Pulmonary artery endothelial cell (primary cell): ENCODE data around the gene MNX1. TPM values are rescaled to one million over a fixed set of nuclear protein-coding genes. Genes with fewer than 3 reads are reported as not detected.

Experiments
- DNase-seq: peaks from one replicate; pipeline ENCODE4 v3.0.0-alpha.2; 2011; ENCODE audit warnings: low read depth, low spot score
- total RNA-seq: library from RNA; depleted of rRNA; stranded (reverse); fragments of >200 nt; gene quantifications from 2 replicates; pipeline ENCODE4 v1.2.3, GENCODE V29; 2014

MNX1 gene
- total RNA-seq, 1 donor from 2014 or later = not detected

DNA sequence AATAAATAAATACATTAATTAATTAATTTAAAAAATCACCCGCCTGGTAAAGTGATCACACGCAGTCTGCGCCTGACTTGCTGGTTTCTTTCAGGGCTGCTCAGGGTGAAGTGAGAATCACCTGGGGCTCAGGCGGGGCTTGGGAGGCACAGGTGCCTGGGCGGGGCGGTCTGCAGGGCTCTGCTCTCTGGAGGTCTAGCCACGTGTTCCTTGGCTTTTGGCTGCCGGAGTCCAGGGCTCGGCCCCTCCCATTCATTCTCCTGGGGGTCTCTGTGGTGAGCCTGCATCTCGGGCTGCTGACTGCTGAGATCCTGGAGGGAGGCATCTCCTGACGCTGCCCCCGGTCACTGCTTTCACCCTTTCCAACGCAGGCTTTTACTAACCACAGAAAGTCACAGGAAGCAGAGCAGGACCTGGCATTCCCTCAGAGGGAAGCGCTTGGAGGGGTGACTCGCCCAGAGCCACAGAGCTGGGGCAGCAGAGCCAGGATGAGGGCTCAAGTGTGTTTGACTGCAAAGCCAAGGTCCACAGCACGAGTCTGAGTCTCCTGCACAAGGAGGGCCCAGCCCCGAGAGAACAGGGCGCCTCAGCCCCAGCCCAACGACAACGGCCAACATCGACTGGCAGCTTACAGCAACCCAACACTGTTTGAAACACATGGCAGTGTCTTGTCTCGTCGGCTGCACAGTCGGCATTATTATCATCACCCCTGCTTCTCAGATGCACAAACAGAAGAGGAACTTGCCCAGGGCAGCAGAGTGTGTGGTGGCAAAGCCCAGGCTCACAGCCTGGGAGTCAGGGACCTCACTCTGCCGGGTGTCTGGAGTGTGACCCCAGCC lies 22.4 kb upstream of the MNX1 start:
- DNase-seq = no peak

DNA sequence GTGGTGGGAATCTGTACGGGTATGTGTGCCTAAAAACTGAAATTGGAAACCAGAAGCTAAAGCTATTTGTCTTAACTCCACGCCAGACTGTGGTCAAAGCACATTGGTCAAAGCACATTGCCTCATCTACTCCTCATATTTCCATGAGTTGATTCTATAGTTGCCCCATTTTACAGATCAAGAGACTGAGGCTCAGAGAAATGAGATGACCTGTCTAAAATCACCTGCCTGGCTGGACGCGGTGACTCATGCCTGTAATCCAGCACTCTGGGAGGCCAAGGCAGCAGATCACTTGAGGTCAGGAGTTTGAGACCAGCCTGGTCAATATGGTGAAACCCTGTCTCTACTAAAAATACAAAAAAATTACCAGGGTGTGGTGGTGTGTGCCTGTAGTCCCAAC lies 21.7 kb upstream of the MNX1 start:
- no peak for DNase-seq

DNA sequence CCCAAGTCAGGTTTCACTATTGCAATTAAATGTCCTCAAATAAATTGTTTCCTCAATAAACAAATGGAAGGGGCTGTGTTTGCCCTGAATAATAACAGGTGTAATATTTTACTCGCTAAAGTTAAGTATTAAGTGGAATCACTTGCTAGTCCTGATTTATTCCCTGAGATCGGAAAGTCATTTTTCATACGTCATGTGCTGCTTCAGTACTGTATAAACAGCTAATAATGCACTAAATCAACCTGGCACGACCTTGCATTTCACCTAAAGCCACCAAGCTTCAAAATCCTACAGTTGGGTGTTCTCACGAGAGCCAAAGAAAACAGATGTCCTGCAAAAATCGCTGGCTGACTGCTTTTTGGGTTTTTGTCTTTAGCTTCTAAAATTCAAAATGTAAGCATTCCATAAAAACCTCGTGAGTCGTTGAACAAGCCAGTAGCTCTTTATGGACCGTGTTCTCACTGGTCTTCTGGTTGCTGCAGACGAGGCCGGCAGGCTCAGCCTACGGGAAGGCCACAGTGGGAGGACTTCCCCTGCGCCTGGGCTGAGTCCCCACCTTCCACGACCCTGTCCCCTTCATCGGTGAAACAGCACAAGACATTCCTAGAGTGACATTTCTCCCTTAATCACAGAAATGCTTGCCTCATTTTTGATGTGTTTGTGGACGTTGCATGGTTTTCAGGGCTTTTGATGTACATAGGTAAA lies 17.9 kb upstream of the MNX1 start:
- DNase-seq = no peak

DNA sequence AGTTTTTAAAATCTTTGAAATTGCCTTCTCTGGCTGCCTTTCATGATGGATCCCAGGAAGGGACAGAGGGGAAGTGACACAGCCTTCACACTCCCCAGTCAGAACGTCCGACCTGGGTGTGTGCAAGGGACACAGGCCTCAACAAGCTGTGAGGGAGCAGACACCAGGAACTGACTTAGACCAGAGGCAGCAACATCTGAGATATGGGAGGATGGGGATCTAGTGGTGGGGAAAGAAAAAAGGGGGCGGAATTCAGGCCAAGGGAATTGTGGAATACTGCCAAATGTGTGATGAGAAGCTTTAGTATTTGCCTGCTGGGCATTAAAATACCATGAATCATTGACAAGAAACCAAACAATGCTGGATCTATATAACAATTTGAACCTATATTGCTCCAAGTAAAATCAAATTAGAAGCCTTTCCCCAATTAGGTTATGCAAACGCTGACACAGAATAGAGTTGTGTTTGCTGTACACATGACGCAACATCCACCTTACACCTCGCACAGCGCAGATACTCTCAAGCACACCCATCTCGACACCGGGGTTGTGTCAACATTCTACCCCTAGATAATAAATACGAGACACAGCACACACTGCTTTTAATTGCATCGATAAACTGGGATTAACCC lies 17.2 kb upstream of the MNX1 start:
- no peak for DNase-seq

DNA sequence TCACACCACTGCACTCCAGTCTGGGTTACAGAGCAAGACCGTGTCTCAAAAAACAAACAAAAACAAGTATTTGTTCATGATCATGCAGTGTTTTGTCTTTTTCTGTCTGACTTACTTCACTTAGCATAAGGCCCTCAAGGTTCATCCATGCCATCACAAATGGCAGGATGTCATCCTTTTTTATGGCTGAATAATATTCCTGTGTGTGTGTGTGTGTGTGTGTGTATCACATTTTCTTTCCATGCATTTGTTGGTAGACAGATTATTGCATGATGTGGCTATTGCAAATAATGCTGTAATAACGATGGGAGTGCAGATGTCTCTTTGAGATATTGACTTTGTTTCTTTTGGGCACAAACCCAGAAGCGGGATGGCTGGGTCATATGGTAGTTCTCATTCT lies 14.3 kb upstream of the MNX1 start:
- DNase-seq = no peak

DNA sequence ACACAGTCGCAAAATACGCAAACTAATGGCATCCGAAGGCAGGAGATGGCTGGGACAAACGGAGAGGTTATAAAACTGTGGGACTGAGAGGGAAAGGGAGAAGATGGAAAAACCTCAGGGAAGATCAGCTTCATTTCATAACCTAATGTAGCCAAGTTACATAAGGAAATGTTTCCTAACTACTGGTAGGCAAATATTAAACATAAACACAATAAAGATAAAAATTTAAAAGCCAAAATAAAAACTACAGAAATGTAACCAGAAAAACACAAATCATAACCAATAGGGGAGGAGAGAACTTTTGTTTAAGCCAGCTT lies 13.1 kb upstream of the MNX1 start:
- no peak for DNase-seq

DNA sequence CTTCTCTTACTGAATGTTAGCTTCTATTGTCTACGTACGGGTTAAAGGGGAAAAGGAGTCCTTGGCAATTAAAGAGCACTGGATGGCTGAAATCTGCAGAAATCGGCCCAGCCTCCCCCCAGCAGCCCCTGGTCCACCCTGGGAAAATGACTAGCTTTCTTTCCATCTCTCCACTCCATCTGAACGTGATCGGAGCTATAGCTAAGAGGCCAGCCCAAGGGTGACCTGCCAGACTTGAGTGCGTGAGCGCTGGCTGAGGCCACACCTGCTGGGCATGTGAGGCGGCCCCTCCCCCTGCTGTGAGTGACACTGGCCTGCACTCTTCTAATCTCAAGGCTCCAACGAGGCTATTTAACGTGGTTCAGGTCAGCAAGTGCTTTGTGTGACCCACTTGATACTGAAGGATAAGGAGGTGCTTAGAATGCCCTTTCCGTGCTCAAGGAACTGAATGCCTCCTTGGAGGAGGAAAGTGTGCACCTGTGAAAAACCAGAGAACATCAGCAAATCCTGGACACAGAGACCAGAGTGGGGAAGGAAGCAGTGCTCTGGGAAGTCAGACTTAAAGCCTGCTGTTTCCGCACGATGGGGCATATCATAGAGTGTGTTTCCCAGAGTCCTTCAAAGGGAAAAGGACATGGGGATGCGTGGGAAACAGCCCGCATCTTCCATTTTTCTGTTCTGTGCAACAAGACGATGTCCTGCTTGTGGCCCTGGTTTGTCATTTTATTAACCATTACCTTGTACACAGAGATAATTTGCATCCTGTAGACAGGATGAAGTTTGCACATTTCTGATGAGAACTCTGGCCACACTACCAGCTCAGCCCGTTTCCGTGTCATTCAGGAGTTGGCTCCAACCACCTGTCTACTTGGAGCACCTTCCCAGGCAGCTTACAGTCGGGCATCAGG lies 12.5 kb upstream of the MNX1 start:
- DNase-seq = no peak

DNA sequence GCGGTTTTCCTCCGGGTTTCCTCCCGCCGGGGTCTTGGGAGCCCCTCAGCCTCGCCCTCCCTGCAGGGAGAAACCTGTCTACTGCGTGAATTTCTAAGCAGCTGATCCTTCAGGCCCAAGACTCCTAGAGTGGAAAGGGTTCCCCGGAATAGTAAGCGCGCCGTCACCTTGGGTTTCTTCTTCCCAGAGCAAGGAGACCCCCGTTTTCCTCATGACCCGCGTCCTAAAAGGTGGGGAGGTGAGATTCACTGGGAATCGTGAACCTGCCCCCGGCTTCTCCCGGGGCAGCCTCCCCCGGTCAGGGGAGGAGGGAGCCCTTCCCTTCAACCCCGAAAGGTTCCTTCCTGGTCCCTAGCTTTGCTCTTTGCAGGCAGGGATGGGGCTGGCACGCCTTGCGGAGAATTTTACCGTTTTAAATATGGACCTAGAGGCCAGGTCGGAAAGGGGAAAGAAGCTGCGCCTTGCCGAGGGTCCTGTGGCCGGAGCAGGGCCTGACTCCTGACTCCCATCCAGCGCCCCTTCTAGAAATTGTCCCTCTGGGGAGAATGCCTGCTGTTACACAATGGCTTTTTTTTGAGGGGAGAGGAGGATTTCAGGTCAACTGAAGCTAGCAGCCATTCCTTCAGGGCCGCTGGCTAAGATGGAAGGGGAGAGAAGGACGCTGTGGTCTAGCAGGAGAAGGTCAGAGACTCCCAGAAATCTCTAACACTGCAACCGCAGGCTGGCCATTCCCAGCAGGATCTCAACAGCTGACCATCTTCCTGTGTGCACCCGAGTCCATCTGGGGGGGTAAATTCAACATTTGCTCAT lies 11.6 kb upstream of the MNX1 start:
- DNase-seq = no peak

DNA sequence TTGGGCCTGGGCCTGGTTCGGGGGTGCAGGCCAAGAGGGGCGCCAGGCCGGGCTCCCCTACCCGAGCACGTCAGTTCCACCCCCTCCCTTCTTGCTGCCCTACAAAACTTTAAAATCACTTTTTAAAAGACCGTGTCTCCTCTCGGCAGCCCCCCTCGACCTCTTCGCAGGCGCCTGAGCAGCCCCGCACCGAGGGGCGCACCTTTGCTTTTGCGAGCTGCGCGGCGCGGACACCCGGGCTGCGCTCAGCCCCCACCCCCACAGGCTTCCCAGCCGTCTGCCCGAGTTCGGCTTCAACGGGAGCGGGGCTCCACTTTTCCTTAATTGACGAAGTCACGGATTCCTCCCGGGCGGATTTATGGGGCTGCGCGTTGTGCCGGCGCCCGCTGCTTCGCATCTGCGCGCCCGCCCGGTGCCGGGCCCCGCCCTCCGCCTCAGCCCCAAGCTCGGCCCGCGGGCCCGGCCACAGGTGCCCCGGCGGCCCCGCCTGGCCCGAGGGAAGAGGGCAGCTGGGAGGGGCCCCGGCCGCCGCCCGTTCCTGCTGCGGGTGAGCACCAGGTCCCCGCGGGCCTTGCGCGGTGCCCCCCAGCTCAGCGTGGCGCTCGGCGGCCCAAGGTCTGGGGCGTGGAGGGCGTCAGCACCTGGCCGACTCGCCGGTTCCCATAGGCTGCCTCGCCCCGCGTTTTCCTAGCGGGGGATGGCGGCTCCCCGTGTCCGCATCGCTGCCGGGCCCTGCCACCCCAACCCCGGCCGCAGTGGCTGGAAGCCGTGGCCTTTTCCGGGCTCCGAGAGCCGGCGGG lies 10.8 kb upstream of the MNX1 start:
- DNase-seq = no peak

DNA sequence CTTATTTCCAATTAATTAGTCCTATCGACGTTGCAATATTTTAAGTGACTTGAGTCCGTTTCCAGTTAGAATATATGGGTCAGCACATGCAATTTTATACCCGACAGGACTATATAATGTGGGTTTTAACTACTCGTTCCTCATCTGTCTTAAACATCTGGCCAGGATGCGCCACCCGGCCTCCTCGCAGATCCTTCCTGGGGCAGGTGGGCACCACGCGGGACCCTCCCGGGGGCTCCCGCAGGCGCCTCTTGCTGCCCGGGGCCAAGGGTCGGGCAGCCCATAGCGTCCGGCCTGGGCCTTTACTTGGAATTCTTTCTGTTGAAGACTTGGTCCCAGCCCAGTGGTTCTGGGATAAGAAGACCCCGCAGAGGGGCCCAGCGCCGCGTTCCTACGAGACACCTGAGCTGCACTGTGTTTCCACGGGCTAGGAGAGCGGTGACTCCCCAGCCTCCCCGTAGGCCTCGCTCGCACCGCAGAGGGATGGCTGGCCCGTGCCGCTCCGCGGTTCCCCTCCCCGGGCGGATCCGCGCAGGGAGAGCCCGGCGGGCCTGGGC lies 10.1 kb upstream of the MNX1 start:
- no peak for DNase-seq

DNA sequence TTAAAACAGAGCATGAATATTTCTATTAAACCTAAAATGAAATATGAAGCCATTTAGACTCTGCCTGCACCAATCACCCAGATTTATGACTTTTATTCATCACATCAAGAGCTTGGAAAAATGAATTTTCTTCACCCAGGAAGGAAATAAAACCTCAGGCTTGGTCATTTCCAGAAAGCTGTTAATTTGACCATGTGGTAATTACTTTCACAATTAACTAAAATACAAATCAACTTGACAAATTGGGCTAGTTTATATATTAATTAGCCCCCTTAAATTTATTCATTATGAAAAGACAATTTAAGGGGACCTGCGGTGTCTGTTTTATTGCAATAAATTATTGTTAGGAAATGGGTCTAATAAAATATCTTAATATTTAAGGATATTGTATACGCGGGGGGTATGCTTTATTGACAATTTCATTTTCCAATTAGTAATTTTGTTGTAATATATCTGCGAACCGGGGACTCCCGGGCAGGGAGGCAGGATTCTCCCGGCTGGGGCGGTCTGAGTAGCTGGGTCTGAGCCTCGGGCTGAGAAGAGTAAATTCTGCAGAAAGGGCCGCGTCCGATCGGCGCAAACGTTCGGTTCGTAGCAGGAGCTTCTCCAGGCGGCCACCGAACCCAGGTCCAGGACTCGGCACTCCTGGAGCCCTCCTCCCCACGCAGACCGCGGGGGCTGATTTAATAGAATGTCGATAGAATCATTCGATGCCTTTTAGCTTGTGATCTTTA lies 9.4 kb upstream of the MNX1 start:
- no peak for DNase-seq

DNA sequence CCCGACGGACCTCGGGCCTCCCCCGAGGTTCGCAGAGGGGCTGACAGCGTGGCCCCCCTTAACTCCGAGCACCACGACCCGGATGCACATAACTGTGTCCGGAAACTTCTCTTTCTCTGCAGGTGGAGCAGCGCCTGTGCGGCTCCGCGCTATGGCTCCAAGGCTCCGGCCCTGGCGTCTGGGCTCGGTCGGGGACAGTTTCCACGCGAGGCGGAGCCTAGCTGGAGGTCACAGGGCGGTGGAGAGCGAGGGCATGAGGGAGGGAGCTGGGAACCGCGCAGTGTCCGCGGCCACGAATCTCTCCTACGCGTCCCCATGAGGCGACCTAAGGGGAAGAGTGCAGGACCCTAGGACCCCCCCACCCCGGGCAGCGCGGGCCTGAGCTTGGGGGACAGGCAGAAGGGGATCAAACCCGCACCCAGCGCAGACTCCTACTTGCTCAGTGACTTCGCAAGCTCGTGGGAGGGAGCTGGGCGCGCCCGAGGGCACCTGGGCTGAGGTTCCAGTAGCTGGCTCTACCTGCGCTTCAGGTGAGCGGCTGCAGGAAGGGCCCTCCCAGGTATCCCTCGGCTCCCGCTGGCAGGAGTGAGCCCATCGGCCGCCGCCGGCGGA lies 8.6 kb upstream of the MNX1 start:
- no peak for DNase-seq

DNA sequence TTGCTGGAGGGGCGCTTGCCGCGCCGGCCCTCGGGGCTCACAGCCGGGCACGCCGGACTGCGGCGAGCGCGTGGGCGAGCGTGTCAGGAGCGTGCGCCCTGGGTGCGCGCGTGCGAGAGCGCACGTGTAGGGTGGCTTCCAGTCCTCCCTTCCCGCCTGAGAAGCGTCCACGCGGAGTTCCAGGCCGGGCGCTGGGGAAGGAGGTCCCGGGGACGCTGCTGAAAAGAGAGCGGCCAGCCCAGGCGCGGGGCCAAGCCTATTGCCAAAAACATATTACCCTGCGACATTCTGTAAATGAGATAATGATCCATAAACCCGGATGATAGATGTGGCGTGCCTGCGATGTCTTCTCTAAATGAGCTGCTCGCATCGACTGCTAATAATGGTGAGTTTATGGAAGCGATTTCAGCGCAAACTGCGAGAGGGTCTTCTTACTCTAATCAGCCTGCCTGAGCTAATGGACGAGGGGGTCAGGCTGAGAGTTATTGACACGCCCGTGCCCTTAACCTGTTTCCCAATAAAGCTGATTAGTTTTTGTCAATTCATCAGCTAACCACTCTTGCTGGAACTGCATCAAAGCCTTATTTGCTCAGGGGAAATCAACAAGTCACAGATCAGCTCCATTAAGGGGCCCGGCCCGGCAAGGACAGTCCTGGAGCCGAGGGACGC lies 8.0 kb upstream of the MNX1 start:
- no peak for DNase-seq

DNA sequence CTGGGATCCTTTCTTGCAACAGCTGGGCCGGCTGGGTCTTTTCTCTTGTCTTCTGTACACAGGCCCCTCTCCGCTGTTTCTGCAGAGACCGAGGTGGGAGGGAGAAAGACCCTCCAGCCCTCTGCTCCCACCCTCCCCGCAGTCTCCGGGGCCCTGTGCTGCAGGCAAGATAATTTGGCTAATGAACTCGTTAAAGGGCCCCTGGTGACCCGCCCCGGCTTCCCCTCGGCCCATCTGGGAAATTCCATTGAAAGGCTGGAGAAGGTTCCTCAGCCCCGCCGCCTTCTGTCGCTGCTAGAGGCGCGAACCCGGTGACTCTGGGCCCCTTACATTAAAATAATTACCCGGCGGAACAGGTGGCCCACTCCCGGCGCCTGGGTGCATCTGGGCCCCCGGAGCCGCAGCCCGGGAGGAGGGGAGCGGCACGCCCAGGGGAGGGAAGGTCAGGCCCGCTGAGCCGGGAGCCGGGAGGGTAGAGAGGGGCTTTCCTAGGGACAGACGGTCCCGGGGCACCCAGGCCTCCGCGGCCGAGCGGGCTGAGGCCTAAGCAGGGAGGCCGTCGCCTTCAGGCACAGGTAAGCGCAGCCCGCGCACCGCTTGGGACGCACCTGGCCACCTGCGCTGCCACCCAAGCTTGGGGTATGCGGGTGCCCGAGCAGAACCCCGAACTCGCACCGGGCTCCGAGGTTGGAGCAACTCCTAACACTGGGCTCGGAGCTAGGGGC lies 7.3 kb upstream of the MNX1 start:
- no peak for DNase-seq

DNA sequence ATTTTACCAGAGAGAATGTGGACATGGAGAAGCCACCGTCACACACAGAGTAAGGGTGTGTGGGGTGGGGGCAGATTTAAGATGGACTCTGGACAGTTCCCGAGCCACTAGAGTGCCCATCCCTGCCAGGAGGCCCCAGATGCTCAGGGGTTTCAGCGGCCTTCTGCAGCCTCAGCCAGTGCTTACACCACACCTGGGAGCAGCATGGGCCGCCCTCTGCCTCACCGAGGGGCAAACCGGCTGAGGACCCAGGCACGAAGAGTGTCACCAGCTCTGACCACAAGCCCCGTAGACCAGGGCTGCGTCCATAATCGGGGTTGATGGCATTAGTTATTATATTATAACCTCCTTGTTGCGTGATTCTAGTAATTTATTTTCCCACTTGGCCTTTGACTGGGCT lies 6.7 kb upstream of the MNX1 start:
- DNase-seq = no peak

DNA sequence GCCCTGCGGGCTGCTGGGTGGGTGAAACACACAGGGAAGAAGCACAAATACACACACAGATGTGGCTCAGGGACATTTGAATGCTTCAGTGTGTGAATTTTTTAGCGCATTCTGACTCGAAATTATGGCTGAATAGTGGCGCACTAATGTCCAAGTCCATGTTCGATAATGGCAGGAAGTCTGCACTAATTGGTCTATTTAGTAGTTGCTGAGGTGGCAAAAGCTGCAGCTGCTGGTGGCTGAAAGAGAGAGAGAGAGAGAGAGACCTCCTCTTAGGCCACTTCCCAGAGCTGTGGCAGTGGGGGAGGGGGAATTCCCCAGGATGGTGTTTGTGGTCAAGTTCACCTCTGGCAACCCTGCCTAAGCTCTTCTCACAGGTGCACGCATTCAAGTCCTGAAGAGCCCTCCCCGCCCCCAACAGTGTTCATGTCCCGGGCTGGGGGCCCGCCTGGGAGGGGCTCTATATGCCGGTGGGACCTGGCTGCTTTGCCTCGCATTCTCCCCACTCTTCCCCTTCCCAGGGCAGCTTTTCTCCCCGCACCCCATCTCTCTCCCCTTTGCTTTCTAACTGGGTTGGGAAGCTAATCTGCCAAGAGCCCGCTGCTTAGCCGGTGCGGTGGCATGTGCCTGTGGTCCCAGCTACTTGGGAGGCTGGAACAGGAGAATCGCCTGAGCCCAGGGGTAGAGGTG lies 6.0 kb upstream of the MNX1 start:
- no peak for DNase-seq

DNA sequence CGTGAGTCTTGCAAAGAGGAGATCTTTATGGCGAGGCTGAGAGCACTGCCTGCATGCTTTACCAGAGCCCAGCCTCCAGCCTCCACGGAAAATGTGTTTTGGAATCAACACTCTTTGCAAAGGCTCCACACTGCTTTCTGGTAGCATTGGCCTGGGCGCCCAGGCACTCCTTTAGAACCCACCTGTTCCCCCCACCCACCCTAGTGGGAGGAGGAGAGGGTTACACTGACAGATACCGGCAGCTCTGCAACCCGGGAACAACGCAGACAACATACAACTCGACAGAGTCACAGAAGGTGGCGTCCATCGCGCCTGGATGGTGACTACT lies 5.5 kb upstream of the MNX1 start:
- DNase-seq = no peak
